K562 (cell line): ENCODE results near the gene HEATR1. TPM values are rescaled to one million over a fixed set of nuclear protein-coding genes. Genes with fewer than 3 reads are reported as not detected.

Source experiments
- ATF3 ChIP-seq, 2 experiments: fragments of 450-650 bp in 1 of 2; sonication (generic) in 1 of 2; formaldehyde crosslinking in 1 of 2; IDR thresholded peaks in 1 of 2; conservative IDR thresholded peaks in 1 of 2; 2 replicates each; pipeline versions ENCODE4 v1.6.1 to v1.8.1; 2016 to 2023; ENCODE audit warnings: mild to moderate bottlenecking in 2 of 2, moderate library complexity in 2 of 2, inconsistent platforms in 1 of 2, missing genetic modification reagents in 1 of 2
- CREM ChIP-seq: IDR thresholded peaks from 2 replicates; pipeline ENCODE4 v1.6.1; 2014; ENCODE audit warnings: antibody characterized with exemption, low read depth
- DACH1 ChIP-seq: fragments of 450-650 bp; IDR thresholded peaks from 2 replicates; pipeline ENCODE4 v1.6.1; 2018; ENCODE audit not compliant: partially characterized antibody
- ETS2 ChIP-seq: IDR thresholded peaks from 2 replicates; pipeline ENCODE4 v1.6.1; 2016; ENCODE audit warnings: borderline replicate concordance, missing genetic modification characterization, mild to moderate bottlenecking, moderate library complexity, missing compliant biosample characterization; ENCODE audit not compliant: poor library complexity, severe bottlenecking
- MAX ChIP-seq: sonication (generic); formaldehyde crosslinking; IDR thresholded peaks from 2 replicates; pipeline ENCODE4 v1.9.0; 2022; ENCODE audit warnings: mild to moderate bottlenecking, missing genetic modification reagents
- MBD1 ChIP-seq: fragments of 250-450 bp; sonication (Bioruptor Pico); IDR thresholded peaks from 2 replicates; pipeline ENCODE4 v1.8.0; 2022; ENCODE audit warnings: inconsistent platforms
- MIER1 ChIP-seq: fragments of 450-650 bp; IDR thresholded peaks from 2 replicates; pipeline ENCODE4 v1.6.1; 2016; ENCODE audit warnings: antibody characterized with exemption, mild to moderate bottlenecking, low read depth
- RBM22 ChIP-seq: fragments of 200-400 bp; formaldehyde crosslinking; IDR thresholded peaks from 2 replicates; pipeline ENCODE4 v1.6.1; 2018; ENCODE audit warnings: low read length, low read depth; ENCODE audit not compliant: poor library complexity, severe bottlenecking
- SMAD1 ChIP-seq: fragments of 150-350 bp; IDR thresholded peaks from 2 replicates; pipeline ENCODE4 v1.6.1; 2014; ENCODE audit warnings: low read length, low read depth; ENCODE audit not compliant: partially characterized antibody
- SMC3 ChIP-seq: conservative IDR thresholded peaks from 2 replicates; pipeline ENCODE4 v1.6.1; 2011; ENCODE audit warnings: low read depth, low read length, improper control_type of control experiment; ENCODE audit not compliant: insufficient read depth
- U2AF1 ChIP-seq: fragments of 200-400 bp; formaldehyde crosslinking; optimal IDR thresholded peaks from 2 replicates; pipeline ENCODE3; 2017; ENCODE audit warnings: mild to moderate bottlenecking, low read depth, low read length, moderate library complexity
- ZNF263 ChIP-seq: sonication (generic); formaldehyde crosslinking; IDR thresholded peaks from 2 replicates; pipeline ENCODE4 v1.8.0; 2022; ENCODE audit warnings: mild to moderate bottlenecking, missing genetic modification reagents, borderline replicate concordance
- ZNF445 ChIP-seq: fragments of 250-450 bp; sonication (Bioruptor Pico); IDR thresholded peaks from 2 replicates; pipeline ENCODE4 v1.4.0; 2020; ENCODE audit warnings: low read depth, mild to moderate bottlenecking, moderate library complexity
- ZNF75A ChIP-seq: fragments of 450-650 bp; formaldehyde crosslinking; IDR thresholded peaks from 2 replicates; pipeline ENCODE4 v1.4.0; 2020; ENCODE audit warnings: mild to moderate bottlenecking
- polyA plus RNA-seq, 8 experiments: library from polyadenylated mRNA; depleted of rRNA in 4 of 8; stranded (reverse) in 5 of 8; unstranded in 3 of 8; fragments of >200 nt; fragmentation: Nextera tagmentation in 2 of 8; fragmentation: Illumina TruSeq in 1 of 8; extraction: Ambion mirVana in 2 of 8; extraction: Trizol in 1 of 8; gene quantifications; 2 replicates each; pipeline versions ENCODE4 v1.2.1 to v1.2.3, GENCODE V29; 2011 to 2014; ENCODE audit warnings: inconsistent platforms in 1 of 8, missing spikeins in 1 of 8
- total RNA-seq, 7 experiments: library from RNA; depleted of rRNA in 6 of 7; stranded (reverse); fragments of >200 nt in 6 of 7; fragmentation: Illumina TruSeq in 2 of 7; extraction: Trizol in 2 of 7; gene quantifications; 2 replicates each; pipeline versions ENCODE4 v1.2.1 to v1.2.3, GENCODE V29; 2011 to 2021; ENCODE audit warnings: low replicate concordance in 1 of 7
- TF ChIP-seq, protein P1 (sequence below), 2 experiments: fragments of 450-650 bp; formaldehyde crosslinking in 1 of 2; IDR thresholded peaks; 2 replicates each; pipeline versions ENCODE4 v1.4.0 to v1.6.1; 2014 to 2020; ENCODE audit warnings: mild to moderate bottlenecking in 2 of 2, borderline replicate concordance in 1 of 2, low read depth in 1 of 2

HEATR1 gene
- total and polyA plus RNA-seq, 9 of the 15 experiments (the other 6 are each of a cell fraction or from before 2014, with no cell fraction given) = 28.3 to 108 (median 50.9) TPM

DNA sequence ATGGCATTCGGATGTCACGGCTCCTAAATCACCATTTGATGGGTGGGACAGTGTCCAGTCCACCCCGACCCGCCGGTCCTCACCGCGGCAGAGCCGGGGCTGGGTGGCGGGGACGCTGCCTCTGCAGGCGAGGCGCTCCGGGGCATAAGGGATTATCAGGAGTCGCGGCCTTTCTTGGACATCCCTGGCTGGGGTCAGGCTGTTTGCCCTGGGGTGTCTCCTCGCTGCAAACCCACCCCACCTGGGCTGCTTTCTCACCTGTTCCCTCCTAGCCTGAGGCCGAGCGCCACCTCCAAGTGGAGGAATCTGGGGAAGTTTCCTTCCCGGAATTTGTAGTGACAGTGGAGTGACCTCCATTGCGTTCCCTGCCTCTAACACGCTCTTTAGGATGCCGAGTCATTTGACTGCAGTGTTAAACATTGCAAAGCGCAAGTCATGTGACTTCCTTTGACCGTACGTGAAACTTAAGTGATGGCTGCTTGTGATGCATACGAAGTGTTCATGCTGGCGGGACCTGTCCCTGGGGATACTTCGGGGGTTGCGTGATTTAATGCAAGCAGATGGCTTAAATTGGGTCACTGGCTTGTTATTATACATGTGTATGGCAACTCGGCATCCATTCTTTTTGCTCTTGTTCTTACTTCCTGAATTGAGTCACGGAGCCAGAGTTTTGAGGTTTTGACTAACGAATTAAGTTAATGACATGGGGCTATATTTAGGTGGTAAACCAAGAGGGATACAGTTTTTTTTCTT lies 80.0 kb downstream of the HEATR1 start (continued):
- TF ChIP-seq ATF3 (IDR thresholded peaks at IDR 0.05) (peak; percentile 60; the same call in 1 of the 2 replicates), ATF3 (CRISPR knock-in tag; conservative IDR thresholded peaks at IDR 0.05) (0 out of 2 replicates have a peak, but pooled peaks have one; percentile 60), DACH1 (no peak), SMAD1 (no peak), ZNF263 (CRISPR knock-in tag) (peak; percentile 33; the same call in 1 of the 2 replicates), MAX (0 out of 2 replicates have a peak, but pooled peaks have one; percentile 33), SMC3 (no peak), ZNF75A (no peak), U2AF1 (no peak), RBM22 (no peak), MBD1 (CRISPR knock-in tag) (no peak), ETS2 (tag) (no peak), ZNF445 (CRISPR knock-in tag) (no peak), MIER1 (no peak), CREM (peak; percentile 78)
- TF ChIP-seq, protein P1, sequence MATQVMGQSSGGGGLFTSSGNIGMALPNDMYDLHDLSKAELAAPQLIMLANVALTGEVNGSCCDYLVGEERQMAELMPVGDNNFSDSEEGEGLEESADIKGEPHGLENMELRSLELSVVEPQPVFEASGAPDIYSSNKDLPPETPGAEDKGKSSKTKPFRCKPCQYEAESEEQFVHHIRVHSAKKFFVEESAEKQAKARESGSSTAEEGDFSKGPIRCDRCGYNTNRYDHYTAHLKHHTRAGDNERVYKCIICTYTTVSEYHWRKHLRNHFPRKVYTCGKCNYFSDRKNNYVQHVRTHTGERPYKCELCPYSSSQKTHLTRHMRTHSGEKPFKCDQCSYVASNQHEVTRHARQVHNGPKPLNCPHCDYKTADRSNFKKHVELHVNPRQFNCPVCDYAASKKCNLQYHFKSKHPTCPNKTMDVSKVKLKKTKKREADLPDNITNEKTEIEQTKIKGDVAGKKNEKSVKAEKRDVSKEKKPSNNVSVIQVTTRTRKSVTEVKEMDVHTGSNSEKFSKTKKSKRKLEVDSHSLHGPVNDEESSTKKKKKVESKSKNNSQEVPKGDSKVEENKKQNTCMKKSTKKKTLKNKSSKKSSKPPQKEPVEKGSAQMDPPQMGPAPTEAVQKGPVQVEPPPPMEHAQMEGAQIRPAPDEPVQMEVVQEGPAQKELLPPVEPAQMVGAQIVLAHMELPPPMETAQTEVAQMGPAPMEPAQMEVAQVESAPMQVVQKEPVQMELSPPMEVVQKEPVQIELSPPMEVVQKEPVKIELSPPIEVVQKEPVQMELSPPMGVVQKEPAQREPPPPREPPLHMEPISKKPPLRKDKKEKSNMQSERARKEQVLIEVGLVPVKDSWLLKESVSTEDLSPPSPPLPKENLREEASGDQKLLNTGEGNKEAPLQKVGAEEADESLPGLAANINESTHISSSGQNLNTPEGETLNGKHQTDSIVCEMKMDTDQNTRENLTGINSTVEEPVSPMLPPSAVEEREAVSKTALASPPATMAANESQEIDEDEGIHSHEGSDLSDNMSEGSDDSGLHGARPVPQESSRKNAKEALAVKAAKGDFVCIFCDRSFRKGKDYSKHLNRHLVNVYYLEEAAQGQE (IDR thresholded peaks at IDR 0.05; ENCODE audit: borderline replicate concordance) = peak; percentile 59
- TF ChIP-seq, protein P1 (CRISPR knock-in tag; IDR thresholded peaks at IDR 0.05; ENCODE audit: low read depth) = no peak; the same call in 1 of the 2 replicates
